HG03442 (cell line): ENCODE data around the gene CCR6.

ENCODE experiments used
- ATAC-seq: cut with Tn5 transposase; IDR thresholded peaks from one replicate; pipeline ENCODE4 v1.9.1; 2021; ENCODE audit warnings: mild to moderate bottlenecking, moderate library complexity; ENCODE audit not compliant: unreplicated experiment

Gene CCR6

GRCh38 chr6:167097770-167098169 lies 25.1 kb upstream of the CCR6 start:
- no peak for ATAC-seq

DNA sequence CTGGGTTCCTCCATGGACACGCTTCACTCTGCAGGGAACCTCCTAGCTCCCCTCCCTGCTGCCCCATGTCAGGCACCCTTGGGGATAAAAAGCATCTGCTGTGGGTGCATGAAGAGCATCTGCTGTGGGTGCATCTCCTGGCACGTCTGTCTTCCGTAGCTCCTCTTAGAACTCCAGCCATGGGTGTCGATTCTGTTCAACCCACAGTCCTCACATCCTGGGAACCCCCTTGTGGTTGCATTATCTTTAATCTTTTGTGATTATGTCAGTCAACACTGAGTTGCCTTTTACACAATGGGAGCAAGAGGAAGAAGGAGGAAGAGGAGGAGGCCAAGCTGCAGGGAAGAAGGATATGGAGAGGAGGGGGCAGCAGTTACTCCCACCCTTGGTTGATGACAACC lies 24.1 kb upstream of the CCR6 start:
- no peak for ATAC-seq

GRCh38 chr6:167099707-167100106 lies 23.2 kb upstream of the CCR6 start:
- no peak for ATAC-seq

DNA sequence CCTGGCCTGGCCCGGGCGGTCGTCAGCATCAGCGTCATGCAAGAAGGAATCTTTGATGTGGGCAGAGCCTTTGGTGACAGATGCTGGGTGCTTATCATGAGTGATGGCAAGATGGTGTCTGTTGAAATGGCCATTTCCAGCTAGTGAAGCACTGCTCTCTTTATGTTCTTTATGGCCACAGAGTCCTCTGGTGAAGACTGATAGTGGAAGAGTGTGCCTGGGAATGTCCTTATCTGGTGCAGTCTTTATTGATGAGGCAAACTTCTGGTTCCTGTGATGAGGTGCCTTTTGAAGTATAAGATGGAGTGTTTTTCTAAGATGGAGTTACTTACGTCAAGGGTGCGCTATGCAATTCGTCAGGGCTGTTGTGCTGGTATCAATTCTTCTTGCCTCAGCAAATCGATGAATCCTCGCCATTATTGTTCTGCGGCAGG lies 22.6 kb upstream of the CCR6 start:
- no peak for ATAC-seq

- ATAC-seq = no peak
Observed at GRCh38 chr6:167102318-167102717, 20.6 kb upstream of the CCR6 start.

GRCh38 chr6:167103041-167103891 lies 19.6 kb upstream of the CCR6 start:
- ATAC-seq = peak; percentile 94

DNA sequence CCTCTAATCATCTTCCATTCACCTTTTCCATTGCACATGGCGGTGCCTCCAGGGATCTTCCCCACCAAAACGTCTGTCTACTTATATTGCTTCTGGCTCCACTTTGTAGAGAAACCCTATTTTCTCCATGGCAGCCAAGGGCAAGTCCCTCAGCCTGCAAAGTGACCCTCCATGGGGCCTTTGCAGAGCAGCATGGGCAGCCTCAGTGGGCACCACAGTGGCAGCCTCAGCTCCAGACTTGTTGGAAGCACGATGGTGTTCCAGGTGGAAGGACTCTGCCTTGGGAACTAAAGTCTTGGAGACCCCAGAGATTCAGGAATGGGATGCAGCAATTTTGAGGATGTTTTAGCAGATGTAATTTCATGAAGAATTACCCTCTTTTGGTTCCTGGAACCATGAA lies 18.5 kb upstream of the CCR6 start:
- ATAC-seq = no peak

- no peak for ATAC-seq
Observed at GRCh38 chr6:167105060-167105459, 17.8 kb upstream of the CCR6 start.

DNA sequence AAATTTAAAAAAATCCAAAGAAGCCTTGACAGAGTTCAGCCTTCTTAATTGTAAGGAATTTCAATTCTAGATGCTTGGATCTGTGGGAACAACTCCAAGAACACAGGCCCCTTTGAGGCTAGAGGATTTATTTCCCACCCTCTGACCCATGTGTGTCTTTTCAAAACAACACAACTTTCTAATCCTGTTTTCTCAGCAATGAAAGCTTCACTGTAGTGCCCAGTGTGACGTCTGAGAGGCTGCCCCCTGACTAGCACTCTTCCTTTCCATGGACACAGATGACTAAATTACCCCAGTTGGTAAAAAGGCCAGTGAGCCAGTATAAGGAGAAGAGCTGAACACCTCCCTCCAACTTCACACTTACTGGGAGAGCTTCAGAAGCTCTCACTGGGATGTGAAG lies 16.5 kb upstream of the CCR6 start:
- ATAC-seq = no peak

DNA sequence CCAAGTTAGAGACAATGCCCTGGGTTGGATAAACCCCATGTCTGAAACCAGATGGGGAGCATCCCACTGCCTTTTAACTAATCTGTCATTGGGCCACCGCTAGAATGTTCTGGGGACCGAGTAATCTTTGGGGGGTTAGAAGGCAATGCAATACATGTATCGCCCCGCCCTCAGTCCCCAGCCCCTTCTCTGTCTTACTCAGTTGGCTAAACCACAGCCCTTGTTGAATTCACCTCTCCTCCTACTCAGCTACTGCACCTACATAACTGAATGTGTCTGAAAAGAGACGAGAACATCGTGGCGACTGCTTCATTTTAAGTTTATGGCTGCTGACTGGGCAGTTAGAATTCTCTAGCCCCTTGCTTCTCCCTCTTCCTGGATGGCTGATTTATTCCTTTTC lies 15.1 kb upstream of the CCR6 start:
- ATAC-seq = no peak

GRCh38 chr6:167108278-167108677 lies 14.6 kb upstream of the CCR6 start:
- no peak for ATAC-seq

- ATAC-seq = no peak
Observed at GRCh38 chr6:167109651-167110050, 13.2 kb upstream of the CCR6 start.

- no peak for ATAC-seq
Observed at GRCh38 chr6:167111597-167111996, 11.3 kb upstream of the CCR6 start.

- ATAC-seq = no peak
Observed at GRCh38 chr6:167112421-167112820, 10.5 kb upstream of the CCR6 start.

- peak; percentile 52 for ATAC-seq
Observed at GRCh38 chr6:167113047-167113754, 9.7 kb upstream of the CCR6 start.

GRCh38 chr6:167113935-167114910 lies 8.7 kb upstream of the CCR6 start:
- peak; percentile 91 for ATAC-seq

GRCh38 chr6:167115054-167115453 lies 7.8 kb upstream of the CCR6 start:
- no peak for ATAC-seq

- no peak for ATAC-seq
Observed at GRCh38 chr6:167116109-167116837, 6.6 kb upstream of the CCR6 start.

DNA sequence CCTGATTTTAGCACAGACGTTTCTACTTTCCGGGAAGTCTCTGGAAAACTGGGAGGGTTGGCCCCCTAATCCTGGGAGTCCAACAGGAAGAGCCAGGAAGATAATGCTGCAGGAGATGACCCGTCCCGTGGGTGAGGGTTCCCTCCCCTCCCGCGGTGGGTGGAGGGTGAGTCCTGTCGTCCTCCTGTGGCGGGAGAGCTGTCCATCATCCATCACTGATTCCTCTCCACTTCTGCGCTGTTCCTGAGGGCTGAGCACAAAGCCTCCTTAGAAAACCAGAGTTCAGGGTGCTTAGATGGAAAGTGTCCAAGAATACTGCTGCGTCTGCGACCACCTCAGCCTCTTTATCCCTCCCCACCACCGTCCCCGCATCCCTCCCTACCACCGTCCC lies 6.1 kb upstream of the CCR6 start:
- no peak for ATAC-seq

GRCh38 chr6:167118006-167118405 lies 4.9 kb upstream of the CCR6 start:
- ATAC-seq = no peak
